SK-MEL-5 (cell line): ENCODE data around the gene BCKDHA. TPM values are rescaled to one million over a fixed set of nuclear protein-coding genes. Genes with fewer than 3 reads are reported as not detected.
"Not testable (repeated sequence)": the region's sequence is repeated elsewhere in the genome, so short reads cannot be mapped to it uniquely, and the experiment has no call there.

ENCODE experiments used
- DNase-seq: peaks from one replicate; pipeline ENCODE4 v3.0.0-alpha.2; 2016; ENCODE audit warnings: low read depth, low spot score
- in situ Hi-C: cut with HindIII; loops from 2 replicates; pipeline ENCODE4 v1.10.0; 2016; ENCODE audit warnings: low sequenced_read_pairs, high pct_unique_total_duplicates, low pct_unique_long_range_greater_than_20kb
- total RNA-seq: library from RNA; depleted of rRNA; stranded (reverse); fragments of >200 nt; shearing (Covaris generic); gene quantifications from 2 replicates; pipeline ENCODE4 v1.2.3, GENCODE V29; 2014

Gene BCKDHA
- total RNA-seq, 1 experiment from 2014 or later: 52.0 TPM

DNA sequence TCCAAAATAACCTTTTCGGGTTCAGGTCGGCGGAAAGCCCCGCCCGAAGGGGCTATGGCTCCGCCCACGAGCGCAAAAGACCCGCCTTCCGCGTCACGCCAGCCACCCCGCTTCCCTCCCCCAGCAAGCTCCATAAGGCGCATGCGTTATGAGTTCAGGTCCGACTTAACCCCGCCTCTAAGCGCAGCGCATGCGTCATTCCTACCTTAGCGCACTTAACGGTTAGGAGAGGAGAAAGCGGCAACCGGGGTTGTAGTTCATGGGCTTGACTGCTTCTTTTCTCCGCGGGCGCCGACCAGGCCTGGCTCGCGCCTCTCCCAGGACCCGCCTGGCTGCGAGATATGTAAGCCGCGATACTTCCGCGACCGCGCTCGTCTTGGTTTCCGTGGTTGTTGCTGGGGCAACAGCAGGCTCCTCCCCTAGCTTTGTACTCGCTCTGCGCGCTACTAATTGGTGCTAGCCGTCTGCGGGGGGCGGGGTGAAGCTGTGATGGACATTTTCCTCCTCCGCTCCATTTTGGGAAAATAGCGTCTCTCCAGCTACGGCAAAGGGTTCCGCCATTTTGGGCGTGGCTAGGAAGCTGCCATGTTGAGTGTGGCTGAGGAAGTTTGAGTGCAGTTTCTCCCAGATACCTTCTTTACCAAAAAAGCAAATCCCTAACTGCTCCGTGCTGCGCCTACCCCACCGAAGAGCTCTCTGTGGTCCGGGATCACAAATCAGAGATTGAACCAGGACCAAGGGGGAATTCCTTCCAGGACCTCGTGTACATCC lies 33.7 kb upstream of the BCKDHA start, which contains the start of gene B9D2:
Gene B9D2, minus strand, starts transcription at position 397 of the 771 bp plus-strand sequence. CDS start 630 bp downstream, outside the sequence.
- peak; percentile 98 for DNase-seq
- in situ Hi-C loops: no loop called here

GRCh38 chr19:41364524-41365391 lies 32.9 kb upstream of the BCKDHA start:
- in situ Hi-C loops: no loop called here
- DNase-seq: no peak

GRCh38 chr19:41366089-41366488 lies 31.5 kb upstream of the BCKDHA start:
- DNase-seq: no peak
- in situ Hi-C loops: no loop called here

DNA sequence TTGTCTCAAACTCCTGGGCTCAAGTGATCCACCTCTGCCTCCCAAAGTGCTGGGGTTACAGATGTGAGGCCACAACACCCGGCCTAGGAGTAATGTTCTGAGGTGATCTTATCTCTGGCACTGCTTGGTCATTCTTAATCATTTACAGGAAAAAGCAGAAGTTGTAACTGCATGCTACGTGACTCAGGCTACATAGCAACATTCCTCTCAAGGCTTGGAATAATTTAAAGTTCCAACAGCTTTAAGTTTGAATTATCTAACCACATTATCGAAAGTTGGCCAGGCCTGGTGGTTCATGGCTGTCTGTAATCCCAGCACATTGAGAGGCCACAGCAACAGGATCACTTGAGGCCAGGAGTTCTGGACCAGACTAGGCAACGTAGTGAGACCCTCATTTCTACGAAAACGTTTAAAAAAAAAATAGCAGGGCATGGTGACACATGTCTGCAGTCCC lies 29.7 kb upstream of the BCKDHA start:
- no peak for DNase-seq
- in situ Hi-C loops: no loop called here

DNA sequence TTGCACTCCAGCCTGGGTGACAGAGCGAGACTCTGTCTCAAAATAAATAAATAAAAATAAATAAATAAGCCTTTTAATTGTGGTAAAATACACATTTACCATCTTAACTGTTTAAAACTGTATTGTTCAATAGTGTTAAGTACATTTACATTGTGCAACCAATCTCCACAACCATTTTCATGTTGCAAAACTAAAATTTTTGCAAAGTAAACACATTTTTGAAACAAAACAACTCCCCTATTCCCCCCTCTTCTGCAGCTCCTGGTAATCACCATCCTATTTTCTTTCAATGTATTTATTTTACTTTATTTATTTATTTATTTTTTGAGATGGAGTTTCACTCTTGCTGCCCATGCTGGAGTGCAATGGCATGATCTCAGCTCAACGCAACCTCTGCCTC lies 27.8 kb upstream of the BCKDHA start:
- no peak for DNase-seq
- in situ Hi-C loops: no loop called here

DNA sequence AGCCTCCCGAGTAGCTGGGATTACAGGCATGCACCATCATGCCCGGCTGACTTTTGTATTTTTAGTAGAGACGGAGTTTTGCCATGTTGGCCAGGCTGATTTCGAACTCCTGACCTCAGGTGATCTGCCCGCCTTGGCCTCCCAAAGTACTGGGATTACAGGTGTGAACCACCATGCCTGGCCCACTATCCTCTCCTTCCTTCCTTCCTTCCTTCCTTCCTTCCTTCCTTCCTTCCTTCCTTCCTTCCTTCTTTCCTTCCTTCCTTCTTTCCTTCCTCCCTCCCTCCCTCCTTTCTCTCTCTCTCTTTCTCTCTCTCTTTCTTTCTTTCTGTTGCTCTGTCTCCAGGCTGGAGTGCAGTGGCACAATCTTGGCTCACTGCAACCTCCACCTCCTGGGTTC lies 26.5 kb upstream of the BCKDHA start:
- in situ Hi-C loops: not testable (repeated sequence)

DNA sequence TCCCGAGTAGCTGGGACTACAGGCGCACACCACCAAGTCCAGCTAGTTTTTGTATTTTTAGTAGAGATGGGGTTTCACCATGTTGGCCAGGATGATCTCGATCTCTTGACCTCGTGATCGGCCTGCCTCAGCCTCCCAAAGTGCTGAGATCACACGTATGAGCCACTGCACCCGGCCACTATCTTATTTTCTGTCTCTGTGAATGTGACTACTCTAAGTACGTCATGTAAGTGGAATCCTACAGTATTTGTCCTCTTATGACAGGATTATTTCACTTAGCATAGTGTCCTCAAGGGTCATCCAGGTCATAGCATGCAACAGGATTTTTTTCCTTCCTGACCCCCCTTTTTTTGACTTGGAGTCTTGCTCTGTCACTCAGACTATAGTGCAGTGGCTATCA lies 26.1 kb upstream of the BCKDHA start:
- DNase-seq: no peak
- in situ Hi-C loops: no loop called here

More for the DNA sequence above, 26.5 kb upstream of the BCKDHA start:
- DNase-seq: not testable (repeated sequence)

DNA sequence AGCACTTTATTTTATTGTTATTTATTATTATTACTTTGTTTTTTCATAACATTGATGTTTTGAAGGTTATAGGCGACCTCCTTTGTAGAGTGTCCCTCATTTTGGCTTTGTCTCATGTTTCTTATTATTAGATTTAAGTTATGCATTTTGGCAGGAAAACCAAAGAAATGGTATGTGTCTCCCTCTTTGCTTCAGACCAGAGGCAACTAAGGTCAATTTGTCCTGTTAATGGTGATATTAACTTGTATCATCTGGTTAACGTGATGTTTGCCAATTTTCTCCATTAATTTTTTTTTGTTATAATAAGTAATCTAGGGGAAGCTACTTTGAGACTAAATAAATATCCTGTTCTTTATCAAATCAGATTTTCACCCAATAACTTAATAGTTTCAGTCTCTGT lies 25.1 kb upstream of the BCKDHA start:
- in situ Hi-C loops: no loop called here
- DNase-seq: no peak

DNA sequence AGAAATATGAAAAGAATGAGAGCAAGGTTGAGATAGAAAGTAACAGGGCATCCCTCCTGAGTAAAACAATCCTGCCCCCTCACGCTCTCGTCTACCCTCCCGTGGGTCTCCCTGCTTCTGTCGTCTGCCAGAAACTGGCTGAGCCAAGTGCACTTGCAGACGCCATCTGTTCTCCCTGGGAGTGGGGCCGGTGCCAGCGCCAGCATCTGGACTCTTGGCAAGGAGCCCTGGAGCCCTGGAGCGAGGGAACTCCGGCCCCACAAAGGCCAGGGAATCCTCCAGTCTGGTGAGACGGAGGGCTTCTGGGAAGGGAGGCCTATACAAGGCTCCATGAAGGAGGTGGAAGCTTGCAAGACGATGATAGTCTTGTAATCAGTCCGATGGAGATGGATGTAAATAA lies 23.6 kb upstream of the BCKDHA start:
- in situ Hi-C loops: no loop called here
- DNase-seq: no peak

DNA sequence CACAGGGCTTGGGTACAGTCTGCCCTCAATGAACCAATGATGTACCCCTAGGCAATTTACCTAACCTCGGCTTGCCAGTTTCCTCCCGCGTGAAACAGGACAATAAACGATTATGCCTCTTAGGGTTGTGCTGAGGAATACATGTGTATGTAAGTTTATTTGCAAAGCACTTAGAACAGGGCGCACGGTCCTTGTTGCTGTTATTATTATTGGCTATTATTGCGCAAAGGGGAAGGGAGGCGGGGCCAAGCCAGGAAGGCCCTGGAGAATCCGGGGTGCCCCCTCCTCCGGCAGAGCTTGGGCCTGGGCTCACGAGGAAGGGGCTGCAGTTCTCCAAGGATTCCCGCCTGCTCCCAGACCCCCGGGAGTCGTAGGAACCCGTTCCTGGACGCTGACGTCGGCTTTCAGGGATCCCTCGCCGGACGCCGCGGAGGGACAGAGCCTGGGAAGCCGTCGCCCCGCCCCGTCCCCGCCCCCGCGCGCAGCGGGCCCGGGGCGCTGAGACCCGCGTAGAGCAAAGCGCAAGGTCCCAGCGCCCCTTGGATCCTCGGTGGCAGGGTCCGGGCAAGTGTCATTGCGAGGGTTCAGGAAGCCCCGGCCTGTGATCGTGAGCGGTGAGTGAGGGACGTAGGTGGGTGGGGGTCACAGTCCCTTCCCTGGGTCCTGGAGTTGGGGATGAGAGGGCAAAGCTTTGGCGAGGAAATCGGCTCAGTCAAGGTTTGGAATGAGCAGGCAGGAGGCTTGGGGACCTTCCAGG lies 21.2 kb upstream of the BCKDHA start, which contains the start of gene TMEM91:
Gene TMEM91, plus strand, starts transcription at position 293 of the 757 bp plus-strand sequence. CDS start 1,777 bp downstream, outside the sequence.
- in situ Hi-C loops: no loop called here

DNA sequence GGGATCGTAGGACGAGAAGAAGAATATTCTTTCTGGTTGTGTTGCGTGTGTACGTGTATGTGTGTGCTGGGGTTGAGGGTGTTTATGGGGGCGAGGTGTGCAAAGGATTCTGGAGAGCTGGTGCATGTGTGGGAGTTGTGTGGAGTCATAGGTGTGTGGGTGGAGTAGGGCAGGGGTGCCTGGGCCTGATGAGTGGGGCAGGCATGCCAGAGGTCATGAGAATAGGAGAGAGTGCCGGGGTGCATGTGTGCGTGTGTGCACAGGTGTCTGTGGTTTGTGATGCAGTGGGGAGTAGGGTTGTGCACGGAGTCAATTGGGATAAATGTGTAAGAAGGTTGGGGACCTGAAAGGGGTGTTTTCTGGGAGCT lies 20.6 kb upstream of the BCKDHA start:
- in situ Hi-C loops: no loop called here
- no peak for DNase-seq

More for the DNA sequence above, 21.2 kb upstream of the BCKDHA start, which contains the start of gene TMEM91:
- peak; percentile 27 for DNase-seq

- no peak for DNase-seq
- in situ Hi-C loops: no loop called here
Observed at GRCh38 chr19:41377977-41378709, 19.5 kb upstream of the BCKDHA start.

- in situ Hi-C loops, DNase-seq: not testable (repeated sequence)
Observed at GRCh38 chr19:41381536-41381935, 16.1 kb upstream of the BCKDHA start.

- no peak for DNase-seq
- in situ Hi-C loops: no loop called here
Observed at GRCh38 chr19:41384351-41384750, 13.3 kb upstream of the BCKDHA start.

- in situ Hi-C loops: no loop called here
- no peak for DNase-seq
Observed at GRCh38 chr19:41386442-41386841, 11.2 kb upstream of the BCKDHA start.

DNA sequence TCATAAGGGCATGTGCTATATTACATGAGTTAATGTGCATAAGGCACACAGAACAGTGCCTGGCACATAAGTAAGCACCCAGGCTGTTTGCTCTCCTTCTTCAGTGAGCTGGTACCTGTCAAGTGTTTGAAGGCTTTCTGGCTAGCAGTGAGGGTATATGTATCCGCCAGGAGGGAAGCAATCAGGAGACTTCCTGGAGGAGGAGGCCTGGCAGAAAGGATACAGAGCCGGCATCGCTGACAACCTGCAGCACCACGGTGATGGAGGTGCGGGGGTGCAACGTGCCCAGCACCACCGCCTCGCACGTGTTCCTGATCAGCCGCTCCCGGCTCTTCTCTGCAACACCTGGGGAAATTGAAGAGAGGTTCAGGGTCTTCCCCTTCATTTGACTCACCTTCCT lies 6.0 kb upstream of the BCKDHA start:
- in situ Hi-C loops: no loop called here
- no peak for DNase-seq

DNA sequence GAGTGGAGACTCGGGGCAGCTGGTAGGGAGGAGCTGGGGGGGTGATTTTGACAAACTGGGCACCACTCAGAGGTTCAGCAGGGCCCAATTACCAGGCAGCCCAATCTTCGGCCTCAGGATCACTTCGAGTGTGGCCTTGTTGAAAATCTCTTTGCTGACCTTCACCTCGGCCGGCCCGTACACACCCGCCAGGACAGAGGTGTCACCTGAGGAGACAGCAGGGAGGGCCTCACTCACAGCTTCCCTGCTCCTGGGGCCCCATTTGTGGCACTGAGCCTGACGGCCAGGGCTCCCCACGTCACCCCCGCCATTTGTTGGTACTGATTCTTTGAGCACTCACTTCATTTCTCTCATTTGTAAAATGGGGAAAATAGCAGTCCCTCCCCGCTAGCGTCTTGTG lies 4.8 kb upstream of the BCKDHA start:
- no peak for DNase-seq
- in situ Hi-C loops: no loop called here
